K562 (cell line): ENCODE measurements around the gene IRF5. TPM values are rescaled to one million over a fixed set of nuclear protein-coding genes. Genes with fewer than 3 reads are reported as not detected.

Experiments
- AFF1 ChIP-seq, 2 experiments: fragments of 450-650 bp; IDR thresholded peaks; 2 replicates each; pipeline ENCODE4 v1.6.1; 2018; ENCODE audit warnings: mild to moderate bottlenecking in 2 of 2, low read depth in 1 of 2; ENCODE audit not compliant: partially characterized antibody in 2 of 2
- GTF2F1 ChIP-seq: IDR thresholded peaks from 2 replicates; pipeline ENCODE4 v1.6.1; 2011; ENCODE audit warnings: low read depth, low read length, improper control_type of control experiment
- POLR2A ChIP-seq: fragments of 450-650 bp; conservative IDR thresholded peaks from 2 replicates; pipeline ENCODE4 v1.6.1; 2016
- POLR2G ChIP-seq: fragments of 200-400 bp; formaldehyde crosslinking; IDR thresholded peaks from 2 replicates; pipeline ENCODE4 v1.6.1; 2017; ENCODE audit warnings: low read depth, mild to moderate bottlenecking, antibody characterized with exemption, low read length, moderate library complexity
- RFX5 ChIP-seq: IDR thresholded peaks from 2 replicates; pipeline ENCODE4 v1.6.1; 2011; ENCODE audit warnings: low read depth, mild to moderate bottlenecking, improper control_type of control experiment, low read length
- polyA plus RNA-seq, 8 experiments: library from polyadenylated mRNA; depleted of rRNA in 4 of 8; stranded (reverse) in 5 of 8; unstranded in 3 of 8; fragments of >200 nt; fragmentation: Nextera tagmentation in 2 of 8; fragmentation: Illumina TruSeq in 1 of 8; extraction: Ambion mirVana in 2 of 8; extraction: Trizol in 1 of 8; gene quantifications; 2 replicates each; pipeline versions ENCODE4 v1.2.1 to v1.2.3, GENCODE V29; 2011 to 2014; ENCODE audit warnings: inconsistent platforms in 1 of 8, missing spikeins in 1 of 8
- total RNA-seq, 7 experiments: library from RNA; depleted of rRNA in 6 of 7; stranded (reverse); fragments of >200 nt in 6 of 7; fragmentation: Illumina TruSeq in 2 of 7; extraction: Trizol in 2 of 7; gene quantifications; 2 replicates each; pipeline versions ENCODE4 v1.2.1 to v1.2.3, GENCODE V29; 2011 to 2021; ENCODE audit warnings: low replicate concordance in 1 of 7

The IRF5 gene
- total and polyA plus RNA-seq, 9 of the 15 experiments (the other 6 are each of a cell fraction or from before 2014, with no cell fraction given): 0.04 TPM; not detected in 8

GRCh38 chr7:128948312-128948973 is 10.7 kb downstream of the IRF5 start (continued):
- TF ChIP-seq AFF1 (IDR thresholded peaks at IDR 0.05; ENCODE audit: low read depth in 1 of 2, partially characterized antibody in 2 of 2): no peak
- no peak for TF ChIP-seq GTF2F1
- peak; percentile 78 for TF ChIP-seq POLR2G
- TF ChIP-seq POLR2A: peak; percentile 33; the same call in 1 of the 2 replicates
- no peak for TF ChIP-seq RFX5
